B cell (primary cell): Measurements from ENCODE around the gene UBR3. TPM values are rescaled to one million over a fixed set of nuclear protein-coding genes. Genes with fewer than 3 reads are reported as not detected.
"Not testable (repeated sequence)": the region's sequence is repeated elsewhere in the genome, so short reads cannot be mapped to it uniquely, and the experiment has no call there.

Source experiments
- ATAC-seq: fragments of 200-7000 bp; cut with Tn5 transposase; one replicate; pipeline ENCODE4 v1.10.0; 2021; ENCODE audit warnings: low read depth, mild to moderate bottlenecking, moderate number of reproducible peaks, moderate library complexity
- CTCF ChIA-PET: fragments of 350-600 bp; sonication (Branson Sonifier 250); formaldehyde crosslinking; loops from one replicate; lab custom pipeline; 2021; ENCODE audit warnings: antibody characterized with exemption, inconsistent platforms; lab: Charles Lee
- POLR2A ChIA-PET: fragments of 350-600 bp; sonication (Branson Sonifier 250); formaldehyde crosslinking; loops from one replicate; lab custom pipeline; 2021; ENCODE audit warnings: antibody characterized with exemption; lab: Charles Lee
- DNase-seq: peaks from one replicate; pipeline ENCODE4 v3.0.0; 2013
- H2AFZ ChIP-seq: 2 replicates; pipeline ENCODE4 v1.6.1; 2012; ENCODE audit warnings: mild to moderate bottlenecking, low read depth, low read length; ENCODE audit not compliant: insufficient read depth, poor library complexity, severe bottlenecking
- H3K27ac ChIP-seq, 2 donors: 1 replicate in 1 of 2; 2 replicates in 1 of 2; pipeline ENCODE4 v1.5.1; 2012 to 2013; ENCODE audit warnings: low read length in 2 of 2, mild to moderate bottlenecking in 2 of 2, moderate library complexity in 1 of 2
- H3K27me3 ChIP-seq, 4 experiments: fragments of 200-600 bp in 1 of 4; sonication (generic) in 1 of 4; replicated peaks in 1 of 4; 1 replicate in 2 of 4; 2 replicates in 2 of 4; pipeline versions ENCODE4 v1.6.1 to v1.7.0; 2013 to 2016; ENCODE audit warnings: low read length in 3 of 4, mild to moderate bottlenecking in 2 of 4, mixed read lengths in 1 of 4, moderate library complexity in 1 of 4; ENCODE audit not compliant: insufficient read depth in 4 of 4, control insufficient read depth in 3 of 4; ENCODE audit errors: control extremely low read depth in 1 of 4
- H3K36me3 ChIP-seq, 2 experiments: replicated peaks in 1 of 2; 1 replicate in 1 of 2; 2 replicates in 1 of 2; pipeline versions ENCODE4 v1.6.1 to v1.7.1; 2013; ENCODE audit warnings: low read length in 1 of 2; ENCODE audit not compliant: insufficient read depth in 2 of 2, control insufficient read depth in 1 of 2; ENCODE audit errors: control extremely low read depth in 1 of 2, extremely low read depth in 1 of 2
- H3K4me1 ChIP-seq, 2 donors: fragments of 200-600 bp in 1 of 2; sonication (generic) in 1 of 2; 1 replicate in 1 of 2; 2 replicates in 1 of 2; pipeline versions ENCODE4 v1.5.1 to v1.6.1; 2013 to 2017; ENCODE audit warnings: low read length in 2 of 2; ENCODE audit not compliant: control insufficient read depth in 2 of 2, insufficient read depth in 2 of 2
- H3K4me2 ChIP-seq: replicated peaks from 2 replicates; pipeline ENCODE3; 2012; ENCODE audit warnings: mild to moderate bottlenecking, low read depth, low read length; ENCODE audit not compliant: poor library complexity, severe bottlenecking
- H3K4me3 ChIP-seq, 5 experiments: fragments of 200-600 bp in 1 of 5; sonication (generic) in 1 of 5; 1 replicate in 3 of 5; 2 replicates in 2 of 5; pipeline versions ENCODE4 v1.5.1 to v1.7.0; 2011 to 2016; ENCODE audit warnings: low read length in 4 of 5, mild to moderate bottlenecking in 4 of 5, low read depth in 2 of 5, control low read depth in 1 of 5, moderate library complexity in 1 of 5; ENCODE audit not compliant: insufficient read depth in 1 of 5; ENCODE audit errors: control extremely low read depth in 1 of 5, extremely low read depth in 1 of 5
- H3K79me2 ChIP-seq: fragments of 200-600 bp; sonication (generic); one replicate; pipeline ENCODE4 v1.6.0; 2016; ENCODE audit warnings: low read length; ENCODE audit not compliant: control insufficient read depth, insufficient read depth
- H3K9ac ChIP-seq: fragments of 200-600 bp; sonication (generic); 2 replicates; pipeline ENCODE4 v1.6.1; 2017; ENCODE audit warnings: mild to moderate bottlenecking, low read length, moderate library complexity
- H3K9me3 ChIP-seq, 3 donors: one replicate each; pipeline versions ENCODE4 v1.6.1 to v1.7.1; 2013; ENCODE audit warnings: low read length in 2 of 3; ENCODE audit not compliant: control insufficient read depth in 2 of 3, insufficient read depth in 1 of 3; ENCODE audit errors: control extremely low read depth in 1 of 3
- H4K20me1 ChIP-seq: 2 replicates; pipeline ENCODE4 v1.6.0; 2012; ENCODE audit warnings: mild to moderate bottlenecking, low read length; ENCODE audit not compliant: insufficient read depth, control insufficient read depth, poor library complexity, severe bottlenecking
- H3K27ac Mint-ChIP-seq: one replicate; pipeline ENCODE4 v1.8.0; 2021; ENCODE audit warnings: mixed read lengths
- H3K27me3 Mint-ChIP-seq: one replicate; pipeline ENCODE4 v1.8.0; 2021; ENCODE audit warnings: mixed read lengths
- H3K4me1 Mint-ChIP-seq: one replicate; pipeline ENCODE4 v1.8.0; 2021; ENCODE audit warnings: mixed read lengths
- H3K4me3 Mint-ChIP-seq: one replicate; pipeline ENCODE4 v1.8.0; 2021; ENCODE audit warnings: mixed read lengths
- H3K9me3 Mint-ChIP-seq: one replicate; pipeline ENCODE4 v1.8.0; 2022; ENCODE audit warnings: mixed read lengths; ENCODE audit not compliant: insufficient read depth
- EZH2 ChIP-seq: IDR thresholded peaks from 2 replicates; pipeline ENCODE4 v1.6.1; 2012; ENCODE audit warnings: borderline replicate concordance, low read depth, mild to moderate bottlenecking, moderate library complexity, low read length; ENCODE audit not compliant: insufficient read depth, poor library complexity, severe bottlenecking
- WGBS: methylation state at CpG from one replicate; pipeline ENCODE4 v1.1.5; 2013; ENCODE audit warnings: missing lambda C conversion rate; ENCODE audit not compliant: insufficient coverage; 5-methylcytosine and 5-hydroxymethylcytosine counted together
- intact Hi-C: fragments of 100-400 bp; cut with micrococcal nuclease; formaldehyde crosslinking; loops from one replicate; pipeline ENCODE4 v1.10.0; 2022
- polyA plus RNA-seq: library from polyadenylated mRNA; depleted of rRNA; stranded (reverse); fragments of >200 nt; gene quantifications from 2 replicates; pipeline ENCODE4 v1.2.3, GENCODE V29; 2012
- total RNA-seq, 2 donors: library from RNA; stranded (reverse); fragments of 120-200 nt in 1 of 2; gene quantifications; 1 replicate in 1 of 2; 2 replicates in 1 of 2; pipeline versions ENCODE4 v1.2.3 to v1.2.4, GENCODE V29; 2013 to 2022
- TF ChIP-seq, protein P1 (sequence below): fragments of 200-600 bp; IDR thresholded peaks from one replicate; pipeline ENCODE4 v1.8.0; 2022; ENCODE audit warnings: antibody characterized with exemption, mild to moderate bottlenecking

Gene UBR3
- total and polyA plus RNA-seq, 2 donors (not counting 1 experiment from before 2014, with no cell fraction given): 5.9 to 58.1 TPM

- WGBS: 90% methylated on average over 2 of the region's 2 CpGs
- Mint-ChIP-seq H3K27ac (no peak overlapping the region), H3K4me1 (peaks cover 16% of the 10 kb centered on the region), H3K4me3 (no peak overlapping the region), H3K9me3 (no peaks in the 10 kb centered on the region), H3K27me3 (no peaks in the 10 kb centered on the region)
- H3K4me1 ChIP-seq: no peaks in the 10 kb centered on the region
- peaks cover 57% of the 10 kb centered on the region for H3K79me2 ChIP-seq
- H3K4me2 ChIP-seq: no peak overlapping the region
- POLR2A ChIA-PET: no interaction called here
- peaks cover 33% of the 10 kb centered on the region for H4K20me1 ChIP-seq
- no peak overlapping the region for H2AFZ ChIP-seq
- DNase-seq (no peak), ATAC-seq (no peak)
- intact Hi-C loops: no loop called here
- H3K27me3 ChIP-seq: no peaks in the 10 kb centered on the region
- CTCF ChIA-PET: no interaction called here
- H3K9ac ChIP-seq: no peak overlapping the region
- no peak overlapping the region for H3K4me3 ChIP-seq
- no peaks in the 10 kb centered on the region for H3K36me3 ChIP-seq
- no peak overlapping the region for H3K27ac ChIP-seq
- TF ChIP-seq, protein P1, sequence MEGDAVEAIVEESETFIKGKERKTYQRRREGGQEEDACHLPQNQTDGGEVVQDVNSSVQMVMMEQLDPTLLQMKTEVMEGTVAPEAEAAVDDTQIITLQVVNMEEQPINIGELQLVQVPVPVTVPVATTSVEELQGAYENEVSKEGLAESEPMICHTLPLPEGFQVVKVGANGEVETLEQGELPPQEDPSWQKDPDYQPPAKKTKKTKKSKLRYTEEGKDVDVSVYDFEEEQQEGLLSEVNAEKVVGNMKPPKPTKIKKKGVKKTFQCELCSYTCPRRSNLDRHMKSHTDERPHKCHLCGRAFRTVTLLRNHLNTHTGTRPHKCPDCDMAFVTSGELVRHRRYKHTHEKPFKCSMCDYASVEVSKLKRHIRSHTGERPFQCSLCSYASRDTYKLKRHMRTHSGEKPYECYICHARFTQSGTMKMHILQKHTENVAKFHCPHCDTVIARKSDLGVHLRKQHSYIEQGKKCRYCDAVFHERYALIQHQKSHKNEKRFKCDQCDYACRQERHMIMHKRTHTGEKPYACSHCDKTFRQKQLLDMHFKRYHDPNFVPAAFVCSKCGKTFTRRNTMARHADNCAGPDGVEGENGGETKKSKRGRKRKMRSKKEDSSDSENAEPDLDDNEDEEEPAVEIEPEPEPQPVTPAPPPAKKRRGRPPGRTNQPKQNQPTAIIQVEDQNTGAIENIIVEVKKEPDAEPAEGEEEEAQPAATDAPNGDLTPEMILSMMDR: no peak
- no peak for TF ChIP-seq EZH2
- no peaks in the 10 kb centered on the region for H3K9me3 ChIP-seq
Observed at GRCh38 chr2:169865492-169865891, 38.2 kb downstream of the UBR3 start.

DNA sequence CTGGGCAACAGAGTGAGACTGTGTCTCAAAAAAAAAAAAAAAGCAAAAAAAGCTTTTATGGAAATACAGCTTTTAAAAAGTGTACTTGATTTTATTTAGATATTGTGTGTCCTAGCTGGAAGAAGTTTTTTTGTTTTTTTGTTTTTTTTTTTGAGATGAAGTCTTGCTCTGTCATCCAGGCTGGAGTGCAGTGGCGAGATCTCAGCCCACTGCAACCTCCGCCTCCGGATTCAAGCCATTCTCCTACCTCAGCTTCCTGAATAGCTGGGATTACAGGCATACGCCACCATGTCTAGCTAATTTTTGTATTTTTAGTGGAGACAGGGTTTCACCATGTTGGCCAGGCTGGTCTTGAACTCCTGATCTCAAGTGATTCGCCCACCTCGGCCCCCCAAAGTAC lies 39.0 kb downstream of the UBR3 start:
- DNase-seq, H3K27ac ChIP-seq, H3K9me3 ChIP-seq, H2AFZ ChIP-seq, H3K27me3 ChIP-seq, intact Hi-C loops, H3K4me3 ChIP-seq, H3K4me2 ChIP-seq, ATAC-seq, H3K36me3 ChIP-seq, H3K9me3 Mint-ChIP-seq, H3K27me3 Mint-ChIP-seq, H3K4me1 ChIP-seq, H3K9ac ChIP-seq, POLR2A ChIA-PET, H3K4me3 Mint-ChIP-seq, CTCF ChIA-PET, H3K27ac Mint-ChIP-seq: not testable (repeated sequence)
- WGBS: 94% methylated on average over 6 of the region's 6 CpGs
- Histone ChIP-seq H4K20me1 (peaks cover 33% of the 10 kb centered on the region), H3K79me2 (peaks cover 49% of the 10 kb centered on the region)
- H3K4me1 Mint-ChIP-seq: peaks cover 16% of the 10 kb centered on the region
